ENCODE data around the gene FAM156A. TPM values are rescaled to one million over a fixed set of nuclear protein-coding genes. Genes with fewer than 3 reads are reported as not detected.
"Not testable (repeated sequence)": the region's sequence is repeated elsewhere in the genome, so short reads cannot be mapped to it uniquely, and the experiment has no call there.

The FAM156A gene
- total RNA-seq, 1 donor from 2014 or later: 23.3 TPM

GRCh38 chrX:52907137-52907536, 51.2 kb downstream of the FAM156A start:
- ATAC-seq; H3K4me1 ChIP-seq; H3K9me3 ChIP-seq; H3K27ac ChIP-seq; H3K27me3 ChIP-seq; DNase-seq; intact Hi-C loops (cut with DNase I); H3K4me3 ChIP-seq; H3K36me3 ChIP-seq: not testable (repeated sequence)

DNA sequence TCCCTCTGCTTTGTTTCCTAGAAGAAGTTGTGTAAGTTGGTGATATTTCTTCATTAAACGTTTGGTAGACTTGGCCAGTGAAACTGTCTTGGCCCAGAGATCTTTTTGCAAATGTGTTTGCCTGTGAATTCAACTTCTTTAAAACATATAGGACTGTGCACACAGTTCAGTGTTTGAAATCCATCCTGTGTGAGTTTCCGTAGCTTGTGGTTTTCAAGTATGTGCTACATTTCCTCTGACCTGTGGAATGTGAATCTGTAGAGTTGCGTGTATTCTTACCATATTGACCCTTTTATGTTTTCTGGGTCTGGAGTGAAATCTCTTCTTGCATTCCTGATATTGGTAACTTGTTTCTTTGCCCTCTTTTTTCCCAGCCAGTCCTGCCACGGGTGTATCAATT, 52.2 kb downstream of the FAM156A start:
- H3K27me3 ChIP-seq; H3K4me3 ChIP-seq; H3K9me3 ChIP-seq; H3K36me3 ChIP-seq; H3K27ac ChIP-seq; H3K4me1 ChIP-seq; DNase-seq; intact Hi-C loops (cut with DNase I): not testable (repeated sequence)
- peak; percentile 36 for ATAC-seq

- intact Hi-C loops (cut with DNase I); H3K27ac ChIP-seq; H3K4me1 ChIP-seq; DNase-seq; H3K9me3 ChIP-seq; ATAC-seq; H3K27me3 ChIP-seq; H3K36me3 ChIP-seq; H3K4me3 ChIP-seq: not testable (repeated sequence)
Measured at GRCh38 chrX:52905531-52905930, 52.8 kb downstream of the FAM156A start.

Other genes starting within 250 kb of the FAM156A start
- gene SSX2B, start 207.3 kb downstream of the FAM156A start, total RNA-seq: not detected
- not detected for gene SPANXN5, start 161.1 kb downstream of the FAM156A start, total RNA-seq
- gene XAGE5, start 147.2 kb downstream of the FAM156A start, total RNA-seq: not detected
- not detected for gene XAGE3, start 90.4 kb downstream of the FAM156A start, total RNA-seq
- gene FAM156B, start 61.2 kb downstream of the FAM156A start, total RNA-seq: 11.9 TPM
- gene GPR173, start 90.3 kb upstream of the FAM156A start, total RNA-seq: 1.3 TPM
- 44.4 TPM for gene TSPYL2, start 123.8 kb upstream of the FAM156A start, total RNA-seq
- 12.6 TPM for gene KANTR, start 135.6 kb upstream of the FAM156A start, total RNA-seq